ENCODE results near the gene NRG4.

NRG4 gene

GRCh38 chr15:75923756-75924155 lies 88.5 kb downstream of the NRG4 start:
- no peak overlapping the region for H3K4me3 ChIP-seq (ENCODE audit: low read depth, low read length, poor library complexity, severe bottlenecking)
- H3K27ac ChIP-seq (ENCODE audit: low read depth, low read length, poor library complexity, severe bottlenecking) = no peak overlapping the region
- no peaks in the 10 kb centered on the region for H3K79me2 ChIP-seq (ENCODE audit: insufficient read depth, low read length)
- no peak overlapping the region for H3K4me2 ChIP-seq (ENCODE audit: low read length)
- no peaks in the 10 kb centered on the region for H3F3A ChIP-seq (ENCODE audit: insufficient read depth, low read length)
- H3K9me2 ChIP-seq (ENCODE audit: low read depth, low read length) = no peaks in the 10 kb centered on the region
- TF ChIP-seq EZH2 (IDR thresholded peaks at IDR 0.05; ENCODE audit: borderline replicate concordance, low read length) (no peak), CTCF (IDR thresholded peaks at IDR 0.05; ENCODE audit: low read length) (no peak)
- no peak overlapping the region for H2AFZ ChIP-seq (ENCODE audit: low read length)
- H3K36me3 ChIP-seq (ENCODE audit: insufficient read depth, low read length) = peaks cover 41% of the 10 kb centered on the region
- H3K27me3 ChIP-seq (ENCODE audit: insufficient read depth, low read length) = no peaks in the 10 kb centered on the region
- no peaks in the 10 kb centered on the region for H3K9me3 ChIP-seq (ENCODE audit: low read length)
- no peaks in the 10 kb centered on the region for H4K20me1 ChIP-seq (ENCODE audit: insufficient read depth, low read length)
- H3K9ac ChIP-seq (ENCODE audit: low read length) = no peak overlapping the region
- peaks cover 25% of the 10 kb centered on the region for H3K4me1 ChIP-seq (ENCODE audit: insufficient read depth, low read length, severe bottlenecking)

GRCh38 chr15:75921732-75922703 lies 90.2 kb downstream of the NRG4 start:
- Histone ChIP-seq H4K20me1 (ENCODE audit: insufficient read depth, low read length) (no peaks in the 10 kb centered on the region), H3K27me3 (ENCODE audit: insufficient read depth, low read length) (no peaks in the 10 kb centered on the region), H3F3A (ENCODE audit: insufficient read depth, low read length) (no peaks in the 10 kb centered on the region), H3K36me3 (ENCODE audit: insufficient read depth, low read length) (peaks cover 58% of the 10 kb centered on the region), H3K79me2 (ENCODE audit: insufficient read depth, low read length) (no peaks in the 10 kb centered on the region), H3K4me3 (ENCODE audit: low read depth, low read length, poor library complexity, severe bottlenecking) (no peak overlapping the region), H3K27ac (ENCODE audit: low read depth, low read length, poor library complexity, severe bottlenecking) (no peak overlapping the region), H3K4me2 (ENCODE audit: low read length) (no peak overlapping the region), H3K9ac (ENCODE audit: low read length) (no peak overlapping the region), H3K9me2 (ENCODE audit: low read depth, low read length) (no peaks in the 10 kb centered on the region), H3K4me1 (ENCODE audit: insufficient read depth, low read length, severe bottlenecking) (peaks cover 16% of the 10 kb centered on the region), H2AFZ (ENCODE audit: low read length) (no peak overlapping the region), H3K9me3 (ENCODE audit: low read length) (no peaks in the 10 kb centered on the region)
- TF ChIP-seq EZH2 (IDR thresholded peaks at IDR 0.05; ENCODE audit: borderline replicate concordance, low read length) (no peak), CTCF (IDR thresholded peaks at IDR 0.05; ENCODE audit: low read length) (peak; percentile 36)

GRCh38 chr15:75920079-75920478 lies 92.1 kb downstream of the NRG4 start:
- no peaks in the 10 kb centered on the region for H3K9me2 ChIP-seq (ENCODE audit: low read depth, low read length)
- H3K9me3 ChIP-seq (ENCODE audit: low read length) = no peaks in the 10 kb centered on the region
- no peaks in the 10 kb centered on the region for H3K4me1 ChIP-seq (ENCODE audit: insufficient read depth, low read length, severe bottlenecking)
- no peak overlapping the region for H2AFZ ChIP-seq (ENCODE audit: low read length)
- no peak overlapping the region for H3K4me2 ChIP-seq (ENCODE audit: low read length)
- no peak overlapping the region for H3K27ac ChIP-seq (ENCODE audit: low read depth, low read length, poor library complexity, severe bottlenecking)
- TF ChIP-seq CTCF (IDR thresholded peaks at IDR 0.05; ENCODE audit: low read length) = no peak
- TF ChIP-seq EZH2 (IDR thresholded peaks at IDR 0.05; ENCODE audit: borderline replicate concordance, low read length) = no peak
- no peak overlapping the region for H3K9ac ChIP-seq (ENCODE audit: low read length)
- no peak overlapping the region for H3K4me3 ChIP-seq (ENCODE audit: low read depth, low read length, poor library complexity, severe bottlenecking)
- H3K79me2 ChIP-seq (ENCODE audit: insufficient read depth, low read length) = no peaks in the 10 kb centered on the region
- H3F3A ChIP-seq (ENCODE audit: insufficient read depth, low read length) = no peaks in the 10 kb centered on the region
- H4K20me1 ChIP-seq (ENCODE audit: insufficient read depth, low read length) = no peaks in the 10 kb centered on the region
- H3K36me3 ChIP-seq (ENCODE audit: insufficient read depth, low read length) = peaks cover 56% of the 10 kb centered on the region
- no peaks in the 10 kb centered on the region for H3K27me3 ChIP-seq (ENCODE audit: insufficient read depth, low read length)

All from OCI-LY1 (cell line).